RWPE1 (cell line): ENCODE measurements around the gene OR1M1.
"Not testable (repeated sequence)": the region's sequence is repeated elsewhere in the genome, so short reads cannot be mapped to it uniquely, and the experiment has no call there.

Experiments
- CTCF ChIA-PET: fragments of 350-600 bp; sonication (Branson Sonifier 250); formaldehyde crosslinking; extraction: SDS; loops from one replicate; lab custom pipeline; 2021; lab: Yijun Ruan, JAX
- POLR2A ChIA-PET: fragments of 400-600 bp; formaldehyde crosslinking; extraction: SDS; loops from one replicate; lab custom pipeline; 2020; ENCODE audit warnings: antibody characterized with exemption; ENCODE audit not compliant: low non-redundant PET; lab: Yijun Ruan, JAX
- DNase-seq: peaks from one replicate; pipeline ENCODE4 v3.0.0; 2012; ENCODE audit warnings: low spot score
- H3K27ac ChIP-seq: fragments of 450-650 bp; 2 replicates; pipeline ENCODE4 v1.5.1; 2017
- CTCF ChIP-seq: fragments of 450-650 bp; conservative IDR thresholded peaks from 2 replicates; pipeline ENCODE4 v1.5.1; 2017; ENCODE audit warnings: low read depth, mild to moderate bottlenecking

Gene OR1M1

DNA sequence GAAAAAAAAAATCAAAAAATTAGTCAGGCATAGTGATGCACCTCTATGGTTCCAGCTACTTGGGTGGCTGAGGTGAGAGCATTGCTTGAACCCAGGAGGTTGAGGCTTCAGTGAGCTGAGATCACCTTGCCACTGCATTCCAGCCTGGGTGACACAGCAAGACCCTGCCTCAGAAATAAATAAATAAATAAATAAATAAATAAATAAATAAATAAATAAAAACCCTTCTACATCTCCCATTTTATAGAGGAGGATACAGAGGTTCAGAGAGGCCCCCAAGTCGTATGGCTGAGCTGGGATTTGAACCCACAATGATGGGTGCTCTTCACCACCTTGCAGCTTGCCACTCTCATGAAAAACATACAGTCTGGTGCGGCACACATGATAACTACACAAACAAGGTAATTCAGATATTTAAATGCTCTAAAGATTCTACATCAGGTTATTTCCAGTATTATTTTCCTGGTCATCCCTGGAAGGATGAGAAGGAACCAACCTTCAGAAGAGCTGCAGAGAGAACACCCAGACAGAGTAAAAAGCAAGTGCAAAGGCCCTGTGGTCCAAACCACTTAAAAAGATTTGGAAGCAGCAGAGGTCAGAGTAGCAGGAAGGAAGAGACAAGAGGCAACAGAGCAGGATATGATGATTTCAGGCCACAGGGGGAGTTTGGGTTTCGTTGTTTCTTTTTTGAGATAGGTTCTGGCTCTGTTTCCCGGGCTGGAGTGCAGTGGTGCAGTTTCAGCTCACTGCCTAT, 29.2 kb upstream of the OR1M1 start:
- TF ChIP-seq CTCF = no peak
- DNase-seq = no peak
- ChIA-PET CTCF (interaction anchor here (0.6 kb wide), 1 partner anchor 453 kb away, joined by 6 read pairs; no protein-coding TSS in a partner anchor), POLR2A (no interaction called here)
- no peak overlapping the region for H3K27ac ChIP-seq

DNA sequence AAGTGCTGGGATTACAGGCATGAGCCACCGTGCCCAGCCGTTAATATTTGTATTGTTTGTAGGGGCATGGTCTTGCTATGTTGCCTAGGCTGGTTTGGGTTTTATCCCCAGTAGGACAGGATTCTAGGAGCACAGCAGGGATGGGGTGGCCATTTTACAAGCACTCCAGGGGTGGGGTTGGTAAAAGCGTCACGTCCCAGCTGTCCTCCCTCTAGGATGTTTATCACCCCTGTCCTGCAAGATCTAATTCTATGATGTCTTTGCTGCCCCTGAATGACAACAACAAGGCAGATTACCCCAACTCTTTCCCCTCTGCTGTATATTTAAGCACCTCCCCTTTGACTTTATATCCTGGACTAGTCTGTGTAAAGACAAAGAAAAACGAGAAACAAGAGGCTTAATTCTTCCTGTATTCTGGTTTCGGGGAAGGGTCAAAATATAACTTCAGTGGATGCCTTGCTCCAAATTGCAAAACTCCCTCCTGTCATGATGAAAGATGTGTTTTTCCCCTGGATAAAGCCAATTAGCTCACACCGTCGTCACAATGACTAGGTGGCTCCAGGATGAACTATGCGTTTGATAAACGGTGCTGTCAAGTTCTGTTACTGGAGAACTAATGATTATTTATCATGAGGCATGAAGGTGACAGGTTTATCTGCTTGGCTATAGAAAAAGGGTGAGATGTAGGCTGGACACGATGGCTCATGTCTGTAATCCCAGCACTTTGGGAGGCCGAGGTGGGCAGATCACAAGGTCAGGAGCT, 27.8 kb upstream of the OR1M1 start:
- ChIA-PET POLR2A (no interaction called here), CTCF (no interaction called here)
- no peak for DNase-seq
- no peak overlapping the region for H3K27ac ChIP-seq
- TF ChIP-seq CTCF = no peak

- no peak overlapping the region for H3K27ac ChIP-seq
- TF ChIP-seq CTCF = no peak
- ChIA-PET CTCF (interaction anchor here (0.7 kb wide), 1 partner anchor 28 kb away, joined by 6 read pairs; no protein-coding TSS in a partner anchor), POLR2A (no interaction called here)
- DNase-seq = no peak
These were observed 26.1 kb upstream of the OR1M1 start for GRCh38 chr19:9060564-9061340.

DNA sequence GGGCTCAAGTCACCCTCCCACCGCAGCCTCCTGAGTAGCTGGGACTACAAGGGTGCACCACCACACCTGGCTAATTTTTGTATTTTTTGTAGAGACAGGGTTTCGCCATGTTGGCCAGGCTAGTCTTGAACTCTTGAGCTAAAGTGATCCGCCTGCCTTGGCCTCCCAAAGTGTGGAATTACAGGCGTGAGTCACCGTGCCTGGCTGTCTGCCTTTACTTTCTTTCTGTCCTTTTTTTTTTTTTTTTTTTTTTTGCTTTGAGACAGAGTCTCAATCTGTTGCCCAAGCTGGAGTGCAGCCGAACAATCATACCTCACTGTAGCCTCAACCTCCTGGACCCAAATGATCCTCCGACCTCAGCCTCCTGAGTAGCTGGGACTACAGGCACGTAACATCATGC, 25.0 kb upstream of the OR1M1 start:
- no peak overlapping the region for H3K27ac ChIP-seq
- TF ChIP-seq CTCF = no peak
- DNase-seq = no peak
- POLR2A ChIA-PET = no interaction called here
- CTCF ChIA-PET = no interaction called here

- DNase-seq = no peak
- H3K27ac ChIP-seq = no peak overlapping the region
- TF ChIP-seq CTCF = no peak
- ChIA-PET CTCF (interaction anchor here (0.6 kb wide), 1 partner anchor 10 kb away, joined by 4 read pairs; no protein-coding TSS in a partner anchor), POLR2A (no interaction called here)
These were observed 21.3 kb upstream of the OR1M1 start for GRCh38 chr19:9065457-9066014.

GRCh38 chr19:9070066-9070465, 16.8 kb upstream of the OR1M1 start:
- ChIA-PET CTCF (no interaction called here), POLR2A (no interaction called here)
- no peak overlapping the region for H3K27ac ChIP-seq
- TF ChIP-seq CTCF = no peak
- no peak for DNase-seq

GRCh38 chr19:9071720-9072119, 15.1 kb upstream of the OR1M1 start:
- DNase-seq, CTCF ChIA-PET, POLR2A ChIA-PET, H3K27ac ChIP-seq: not testable (repeated sequence)
